H9 (cell line): ENCODE data around the gene GSTK1. TPM values are rescaled to one million over a fixed set of nuclear protein-coding genes. Genes with fewer than 3 reads are reported as not detected.

Source experiments
- DNase-seq: peaks from one replicate; pipeline ENCODE4 v3.0.0-alpha.2; 2017
- H2AFZ ChIP-seq: one replicate; pipeline ENCODE4 v1.6.1; 2013; ENCODE audit warnings: mild to moderate bottlenecking, low read length, control low read depth, moderate library complexity
- H2AK5ac ChIP-seq: 2 replicates; pipeline ENCODE4 v1.6.1; 2013; ENCODE audit warnings: low read length, control low read depth, mixed read lengths; ENCODE audit not compliant: insufficient read length
- H2BK120ac ChIP-seq: one replicate; pipeline ENCODE4 v1.6.1; 2013; ENCODE audit warnings: low read depth, mild to moderate bottlenecking, low read length, control low read depth, inconsistent platforms; ENCODE audit not compliant: poor library complexity, severe bottlenecking
- H2BK12ac ChIP-seq: 2 replicates; pipeline ENCODE4 v1.6.1; 2013; ENCODE audit warnings: low read length, control low read depth, mixed read lengths, low read depth; ENCODE audit not compliant: insufficient read length
- H2BK15ac ChIP-seq: 2 replicates; pipeline ENCODE4 v1.6.1; 2013; ENCODE audit warnings: low read depth, low read length, control low read depth
- H2BK20ac ChIP-seq: one replicate; pipeline ENCODE4 v1.6.1; 2013; ENCODE audit warnings: low read depth, mild to moderate bottlenecking, low read length, control low read depth, inconsistent platforms; ENCODE audit not compliant: poor library complexity, severe bottlenecking
- H2BK5ac ChIP-seq: 2 replicates; pipeline ENCODE4 v1.6.1; 2013; ENCODE audit warnings: low read length, control low read depth, mixed read lengths; ENCODE audit not compliant: insufficient read length
- H3K14ac ChIP-seq: 2 replicates; pipeline ENCODE4 v1.6.1; 2013; ENCODE audit warnings: low read length, control low read depth; ENCODE audit not compliant: insufficient read depth
- H3K18ac ChIP-seq: 2 replicates; pipeline ENCODE4 v1.6.1; 2013; ENCODE audit warnings: low read depth, mild to moderate bottlenecking, mixed read lengths, low read length, control low read depth; ENCODE audit not compliant: insufficient read length
- H3K23ac ChIP-seq: 2 replicates; pipeline ENCODE4 v1.6.1; 2013; ENCODE audit warnings: low read length, control low read depth, mixed read lengths, low read depth; ENCODE audit not compliant: insufficient read length
- H3K23me2 ChIP-seq: 2 replicates; pipeline ENCODE4 v1.6.1; 2013; ENCODE audit warnings: low read depth, mild to moderate bottlenecking, mixed read lengths, low read length, control low read depth; ENCODE audit not compliant: insufficient read length, poor library complexity, severe bottlenecking
- H3K27ac ChIP-seq: 2 replicates; pipeline ENCODE4 v1.5.1; 2013; ENCODE audit warnings: low read length, control low read depth, mixed read lengths, low read depth; ENCODE audit not compliant: insufficient read length
- H3K27me3 ChIP-seq: 2 replicates; pipeline ENCODE4 v1.6.1; 2013; ENCODE audit warnings: low read length, control low read depth, inconsistent platforms; ENCODE audit not compliant: insufficient read depth
- H3K4ac ChIP-seq: 2 replicates; pipeline ENCODE4 v1.6.1; 2013; ENCODE audit warnings: low read depth, mild to moderate bottlenecking, control low read depth, inconsistent platforms, low read length, moderate library complexity
- H3K4me1 ChIP-seq: 2 replicates; pipeline ENCODE4 v1.6.1; 2013; ENCODE audit warnings: low read length, control low read depth, inconsistent platforms; ENCODE audit not compliant: insufficient read depth
- H3K4me2 ChIP-seq: 2 replicates; pipeline ENCODE4 v1.6.1; 2013; ENCODE audit warnings: low read length, control low read depth, mixed read lengths; ENCODE audit not compliant: insufficient read length, insufficient read depth
- H3K56ac ChIP-seq: 2 replicates; pipeline ENCODE4 v1.6.1; 2013; ENCODE audit warnings: low read depth, mild to moderate bottlenecking, mixed read lengths, low read length, control low read depth; ENCODE audit not compliant: insufficient read length
- H3K79me1 ChIP-seq: 2 replicates; pipeline ENCODE4 v1.6.1; 2013; ENCODE audit warnings: low read depth, mild to moderate bottlenecking, moderate library complexity, low read length, control low read depth, inconsistent platforms; ENCODE audit not compliant: insufficient read depth, poor library complexity, severe bottlenecking
- H3K79me2 ChIP-seq: 2 replicates; pipeline ENCODE4 v1.6.1; 2013; ENCODE audit warnings: low read length, control low read depth, inconsistent platforms; ENCODE audit not compliant: insufficient read depth
- H3K9ac ChIP-seq: 2 replicates; pipeline ENCODE4 v1.6.1; 2013; ENCODE audit warnings: low read length, control low read depth, mixed read lengths; ENCODE audit not compliant: insufficient read length; ENCODE audit errors: extremely low read depth
- H3K9me3 ChIP-seq: one replicate; pipeline ENCODE4 v1.6.1; 2013; ENCODE audit warnings: low read depth, low read length, inconsistent platforms; ENCODE audit not compliant: control insufficient read depth
- H3T11ph ChIP-seq: one replicate; pipeline ENCODE4 v1.6.1; 2013; ENCODE audit warnings: mild to moderate bottlenecking, low read length, control low read depth, inconsistent platforms
- H4K20me1 ChIP-seq: one replicate; pipeline ENCODE4 v1.6.1; 2013; ENCODE audit not compliant: control insufficient read depth, insufficient read length, insufficient read depth
- H4K5ac ChIP-seq: 2 replicates; pipeline ENCODE4 v1.6.1; 2013; ENCODE audit warnings: low read depth, mild to moderate bottlenecking, mixed read lengths, low read length, control low read depth; ENCODE audit not compliant: insufficient read length
- H4K8ac ChIP-seq: replicated peaks from 2 replicates; pipeline ENCODE4 v1.6.1; 2013; ENCODE audit warnings: low read length, control low read depth, mixed read lengths, low read depth; ENCODE audit not compliant: insufficient read length
- H4K91ac ChIP-seq: 2 replicates; pipeline ENCODE4 v1.6.1; 2013; ENCODE audit warnings: low read depth, mild to moderate bottlenecking, moderate library complexity, mixed read lengths, low read length, control low read depth; ENCODE audit not compliant: insufficient read length
- H3K27ac Mint-ChIP-seq, 3 experiments: 2 replicates in 2 of 3; 3 replicates in 1 of 3; pipeline ENCODE4 v1.8.0; 2020 to 2021; ENCODE audit warnings: mixed read lengths in 3 of 3, mild to moderate bottlenecking in 1 of 3, moderate library complexity in 1 of 3
- H3K27me3 Mint-ChIP-seq: 2 replicates; pipeline ENCODE4 v1.8.0; 2021; ENCODE audit warnings: low read depth, mild to moderate bottlenecking, moderate library complexity, mixed read lengths
- H3K36me3 Mint-ChIP-seq, 3 experiments: 2 replicates in 2 of 3; 3 replicates in 1 of 3; pipeline ENCODE4 v1.8.0; 2020 to 2021; ENCODE audit warnings: low read depth in 3 of 3, mixed read lengths in 3 of 3; ENCODE audit not compliant: insufficient read depth in 1 of 3
- H3K4me1 Mint-ChIP-seq, 2 experiments: 2 replicates each; pipeline ENCODE4 v1.8.0; 2020; ENCODE audit warnings: mixed read lengths in 2 of 2
- H3K4me3 Mint-ChIP-seq, 2 experiments: 2 replicates in 1 of 2; 3 replicates in 1 of 2; pipeline ENCODE4 v1.8.0; 2020 to 2021; ENCODE audit warnings: mild to moderate bottlenecking in 2 of 2, mixed read lengths in 2 of 2, moderate library complexity in 1 of 2
- H3K9me3 Mint-ChIP-seq, 2 experiments: 2 replicates in 1 of 2; 3 replicates in 1 of 2; pipeline ENCODE4 v1.8.0; 2020; ENCODE audit warnings: mild to moderate bottlenecking in 2 of 2, mixed read lengths in 2 of 2, moderate library complexity in 1 of 2
- CTCF ChIP-seq: fragments of 200-600 bp; sonication (generic); conservative IDR thresholded peaks from 3 replicates; pipeline ENCODE4 v1.8.0; 2021; ENCODE audit warnings: antibody characterized with exemption, mild to moderate bottlenecking
- WGBS: extraction: QIAGEN DNeasy Blood & Tissue Kit; methylation state at CpG from one replicate; pipeline ENCODE4 v1.1.7; 2013; ENCODE audit warnings: missing lambda C conversion rate, low lambda C conversion rate, mixed read lengths; ENCODE audit not compliant: insufficient read length; ENCODE audit errors: extremely low coverage; 5-methylcytosine and 5-hydroxymethylcytosine counted together
- total RNA-seq: library from RNA; stranded (reverse); gene quantifications from 2 replicates; pipeline ENCODE4 v1.2.1, GENCODE V29; 2021

Gene GSTK1
- total RNA-seq, 1 experiment from 2014 or later = 36.1 TPM

DNA sequence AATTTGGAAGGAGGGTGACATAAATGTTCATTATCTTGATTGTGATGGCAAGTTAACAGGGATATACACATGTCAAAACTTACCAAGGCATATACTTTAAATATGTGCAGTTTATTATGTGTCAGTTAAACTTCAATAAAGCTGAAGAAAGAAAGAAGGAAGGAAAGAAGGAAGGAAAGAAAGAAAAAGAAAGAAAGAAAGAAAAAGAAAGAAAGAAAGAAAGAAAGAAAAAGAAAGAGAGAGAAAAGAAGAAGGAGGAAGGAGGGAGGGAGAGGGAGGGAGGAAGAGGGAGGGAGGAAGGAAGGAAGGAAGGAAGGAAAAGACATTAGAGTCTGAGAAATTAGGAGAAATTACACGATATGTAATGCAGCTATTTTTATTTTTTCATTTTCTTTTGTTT is 15.9 kb upstream of the GSTK1 start:
- no peaks in the 10 kb centered on the region for H3K9me3 Mint-ChIP-seq
- Histone ChIP-seq H3K27me3 (no peaks in the 10 kb centered on the region), H3K9ac (no peak overlapping the region), H3K18ac (no peak overlapping the region), H3K23me2 (no peaks in the 10 kb centered on the region), H3K79me1 (no peaks in the 10 kb centered on the region), H3K4ac (no peak overlapping the region), H4K20me1 (no peaks in the 10 kb centered on the region), H3K23ac (no peak overlapping the region), H2BK5ac (no peak overlapping the region), H2BK15ac (no peak overlapping the region), H4K5ac (no peak overlapping the region), H2BK12ac (no peak overlapping the region), H2BK120ac (no peak overlapping the region), H2AK5ac (no peak overlapping the region), H3K56ac (no peak overlapping the region), H3K4me1 (no peaks in the 10 kb centered on the region), H2AFZ (no peak overlapping the region), H3K27ac (no peak overlapping the region), H3K79me2 (no peaks in the 10 kb centered on the region), H2BK20ac (no peak overlapping the region), H4K91ac (no peak overlapping the region), H3K9me3 (no peaks in the 10 kb centered on the region), H4K8ac (no peak overlapping the region), H3T11ph (no peak overlapping the region), H3K4me2 (no peak overlapping the region), H3K14ac (no peak overlapping the region)
- H3K4me1 Mint-ChIP-seq = no peaks in the 10 kb centered on the region
- TF ChIP-seq CTCF = no peak
- no peak overlapping the region for H3K27ac Mint-ChIP-seq
- peaks cover 8% of the 10 kb centered on the region for H3K27me3 Mint-ChIP-seq
- no peak overlapping the region for H3K4me3 Mint-ChIP-seq
- no peak for DNase-seq
- no peaks in the 10 kb centered on the region for H3K36me3 Mint-ChIP-seq
- WGBS = no CpG with 5 or more reads among the region's 1 CpG
